Measurements from ENCODE around the gene RGS6. TPM values are rescaled to one million over a fixed set of nuclear protein-coding genes. Genes with fewer than 3 reads are reported as not detected.

RGS6 gene
- total RNA-seq, 1 donor from 2014 or later: 2.0 TPM

- Mint-ChIP-seq H3K27me3 (ENCODE audit: low read depth) (peaks cover 6% of the 10 kb centered on the region), H3K27ac (no peak overlapping the region), H3K4me1 (peaks cover 13% of the 10 kb centered on the region), H3K36me3 (no peaks in the 10 kb centered on the region), H3K9me3 (no peaks in the 10 kb centered on the region), H3K4me3 (no peak overlapping the region)
- TF ChIP-seq CTCF (IDR thresholded peaks at IDR 0.05; ENCODE audit: unreplicated experiment): no peak
- no peak for DNase-seq (ENCODE audit: low spot score in 2 of 2, unreplicated experiment in 2 of 2)
Observed at GRCh38 chr14:72609205-72609916, 677.1 kb downstream of the RGS6 start.

GRCh38 chr14:72610096-72610830, 678.0 kb downstream of the RGS6 start:
- no peak overlapping the region for H3K4me3 Mint-ChIP-seq
- H3K9me3 Mint-ChIP-seq: no peaks in the 10 kb centered on the region
- DNase-seq (ENCODE audit: low spot score in 2 of 2, unreplicated experiment in 2 of 2): no peak
- H3K4me1 Mint-ChIP-seq: peaks cover 20% of the 10 kb centered on the region
- H3K27me3 Mint-ChIP-seq (ENCODE audit: low read depth): peaks cover 6% of the 10 kb centered on the region
- no peak for TF ChIP-seq CTCF (IDR thresholded peaks at IDR 0.05; ENCODE audit: unreplicated experiment)
- H3K36me3 Mint-ChIP-seq: no peaks in the 10 kb centered on the region
- H3K27ac Mint-ChIP-seq: no peak overlapping the region

GRCh38 chr14:72610831-72611200, 678.6 kb downstream of the RGS6 start:
- no peak overlapping the region for H3K27ac Mint-ChIP-seq
- no peaks in the 10 kb centered on the region for H3K9me3 Mint-ChIP-seq
- peaks cover 6% of the 10 kb centered on the region for H3K27me3 Mint-ChIP-seq (ENCODE audit: low read depth)
- H3K36me3 Mint-ChIP-seq: no peaks in the 10 kb centered on the region
- H3K4me1 Mint-ChIP-seq: peaks cover 25% of the 10 kb centered on the region
- peak in 1 of 2 experiments; percentile 21 for DNase-seq (ENCODE audit: low spot score in 2 of 2, unreplicated experiment in 2 of 2)
- no peak overlapping the region for H3K4me3 Mint-ChIP-seq
- TF ChIP-seq CTCF (IDR thresholded peaks at IDR 0.05; ENCODE audit: unreplicated experiment): no peak

- Mint-ChIP-seq H3K4me3 (no peak overlapping the region), H3K27me3 (ENCODE audit: low read depth) (peaks cover 6% of the 10 kb centered on the region), H3K9me3 (no peaks in the 10 kb centered on the region), H3K36me3 (no peaks in the 10 kb centered on the region), H3K4me1 (peaks cover 32% of the 10 kb centered on the region), H3K27ac (no peak overlapping the region)
- DNase-seq (ENCODE audit: low spot score in 2 of 2, unreplicated experiment in 2 of 2): no peak
- no peak for TF ChIP-seq CTCF (IDR thresholded peaks at IDR 0.05; ENCODE audit: unreplicated experiment)
Observed at GRCh38 chr14:72611506-72611905, 679.3 kb downstream of the RGS6 start.

GRCh38 chr14:72612041-72612440, 679.8 kb downstream of the RGS6 start:
- DNase-seq (ENCODE audit: low spot score in 2 of 2, unreplicated experiment in 2 of 2): peak in 1 of 2 experiments; percentile 27
- Mint-ChIP-seq H3K4me3 (no peak overlapping the region), H3K27ac (no peak overlapping the region), H3K36me3 (no peaks in the 10 kb centered on the region), H3K4me1 (peaks cover 38% of the 10 kb centered on the region), H3K9me3 (no peaks in the 10 kb centered on the region), H3K27me3 (ENCODE audit: low read depth) (peaks cover 6% of the 10 kb centered on the region)
- TF ChIP-seq CTCF (IDR thresholded peaks at IDR 0.05; ENCODE audit: unreplicated experiment): no peak
